Keratinocyte (primary cell): ENCODE measurements around the gene TNFSF8. TPM values are rescaled to one million over a fixed set of nuclear protein-coding genes. Genes with fewer than 3 reads are reported as not detected.

Experiments used
- DNase-seq: peaks from one replicate; pipeline ENCODE4 v3.0.0-alpha.2; 2011; ENCODE audit warnings: low read depth, missing footprints, low spot score
- FAIRE-seq: peaks from 2 replicates; lab custom pipeline; 2011; peaks lifted over from hg19 to GRCh38; lab: Jason Lieb, UNC
- H2AFZ ChIP-seq: 2 replicates; pipeline ENCODE4 v1.6.0; 2012; ENCODE audit warnings: low read length, control low read depth, inconsistent platforms; ENCODE audit not compliant: control insufficient read depth
- H3K27ac ChIP-seq: 2 replicates; pipeline ENCODE4 v1.5.1; 2011; ENCODE audit warnings: low read length; ENCODE audit not compliant: control insufficient read depth, insufficient read depth
- H3K27me3 ChIP-seq: 3 replicates; pipeline ENCODE4 v1.6.0; 2011; ENCODE audit warnings: low read length; ENCODE audit not compliant: control insufficient read depth, insufficient read depth; ENCODE audit errors: extremely low read depth
- H3K36me3 ChIP-seq, 2 experiments: 2 replicates in 1 of 2; 3 replicates in 1 of 2; pipeline ENCODE4 v1.5.1; 2011; ENCODE audit warnings: low read length in 2 of 2, mild to moderate bottlenecking in 1 of 2; ENCODE audit not compliant: control insufficient read depth in 2 of 2, insufficient read depth in 2 of 2; ENCODE audit errors: extremely low read depth in 1 of 2
- H3K4me1 ChIP-seq: 3 replicates; pipeline ENCODE4 v1.5.1; 2011; ENCODE audit warnings: low read length; ENCODE audit not compliant: control insufficient read depth, insufficient read depth; ENCODE audit errors: extremely low read depth
- H3K4me2 ChIP-seq: 3 replicates; pipeline ENCODE4 v1.6.0; 2011; ENCODE audit warnings: low read depth, low read length; ENCODE audit not compliant: control insufficient read depth, insufficient read depth; ENCODE audit errors: extremely low read depth
- H3K4me3 ChIP-seq, 3 experiments: fragments of 200-600 bp in 1 of 3; sonication (generic) in 1 of 3; 2 replicates in 2 of 3; 3 replicates in 1 of 3; pipeline ENCODE4 v1.5.1; 2011 to 2016; ENCODE audit warnings: low read length in 3 of 3, mild to moderate bottlenecking in 3 of 3, control low read depth in 2 of 3, inconsistent platforms in 1 of 3, low read depth in 1 of 3, mixed read lengths in 1 of 3, mixed run types in 1 of 3, moderate library complexity in 1 of 3; ENCODE audit not compliant: control insufficient read depth in 2 of 3, insufficient read depth in 2 of 3; ENCODE audit errors: extremely low read depth in 1 of 3
- H3K79me2 ChIP-seq: 2 replicates; pipeline ENCODE4 v1.6.0; 2012; ENCODE audit warnings: low read length; ENCODE audit not compliant: control insufficient read depth, insufficient read depth
- H3K9ac ChIP-seq: 3 replicates; pipeline ENCODE4 v1.6.0; 2011; ENCODE audit warnings: low read length; ENCODE audit not compliant: control insufficient read depth, insufficient read depth; ENCODE audit errors: extremely low read depth
- H3K9me1 ChIP-seq: 3 replicates; pipeline ENCODE4 v1.6.0; 2011; ENCODE audit warnings: low read length; ENCODE audit not compliant: control insufficient read depth, insufficient read depth; ENCODE audit errors: extremely low read depth
- H3K9me3 ChIP-seq: 2 replicates; pipeline ENCODE4 v1.5.1; 2012; ENCODE audit warnings: low read depth, low read length; ENCODE audit not compliant: control insufficient read depth
- H4K20me1 ChIP-seq: 3 replicates; pipeline ENCODE4 v1.6.0; 2011; ENCODE audit warnings: low read length; ENCODE audit not compliant: control insufficient read depth, insufficient read depth; ENCODE audit errors: extremely low read depth
- CTCF ChIP-seq, 3 experiments: IDR thresholded peaks in 1 of 3; conservative IDR thresholded peaks in 1 of 3; optimal IDR thresholded peaks in 1 of 3; 2 replicates in 2 of 3; 3 replicates in 1 of 3; pipeline versions ENCODE3 to v1.5.1; 2011; ENCODE audit warnings: low read length in 3 of 3, mild to moderate bottlenecking in 3 of 3, moderate library complexity in 2 of 3, control low read depth in 1 of 3, inconsistent platforms in 1 of 3; ENCODE audit not compliant: insufficient read depth in 2 of 3; ENCODE audit errors: extremely low read depth in 1 of 3
- EZH2 ChIP-seq: IDR thresholded peaks from one replicate; pipeline ENCODE4 v1.6.1; 2012; ENCODE audit warnings: inconsistent platforms, mild to moderate bottlenecking, low read length, moderate library complexity
- dilution Hi-C: fragments of 300-500 bp; cut with MboI; formaldehyde crosslinking; loops from one replicate; pipeline ENCODE4 v1.7.0; 2020; ENCODE audit warnings: low sequenced_read_pairs; ENCODE audit not compliant: extremely low pct_ligation_motif_present
- polyA plus RNA-seq, 5 experiments: library from polyadenylated mRNA; depleted of rRNA in 3 of 5; stranded (reverse) in 3 of 5; stranded (forward) in 1 of 5; unstranded in 1 of 5; fragments of >200 nt; gene quantifications; 1 replicate in 1 of 5; 2 replicates in 3 of 5; 3 replicates in 1 of 5; pipeline versions ENCODE4 v1.2.1 to v1.2.3, GENCODE V29; 2011 to 2012; ENCODE audit warnings: missing spikeins in 2 of 5, low read depth in 1 of 5, low replicate concordance in 1 of 5

The TNFSF8 gene
- polyA plus RNA-seq, 1 donor (not counting 4 experiments of a cell fraction or from before 2014, with no cell fraction given) = not detected

- Histone ChIP-seq H3K36me3 (no peaks in the 10 kb centered on the region), H3K9ac (no peak overlapping the region), H3K4me1 (peaks cover 27% of the 10 kb centered on the region), H3K9me3 (no peaks in the 10 kb centered on the region), H2AFZ (no peak overlapping the region), H3K4me2 (no peak overlapping the region), H3K79me2 (no peaks in the 10 kb centered on the region), H3K9me1 (no peaks in the 10 kb centered on the region), H3K4me3 (no peak overlapping the region), H4K20me1 (no peaks in the 10 kb centered on the region), H3K27me3 (no peaks in the 10 kb centered on the region), H3K27ac (no peak overlapping the region)
- dilution Hi-C loops = no loop called here
- no peak for FAIRE-seq
- TF ChIP-seq CTCF (optimal IDR thresholded peaks at IDR 0.05 in 1 of 3, IDR thresholded peaks at IDR 0.05 in 1 of 3, conservative IDR thresholded peaks at IDR 0.05 in 1 of 3; ENCODE audit: extremely low read depth in 1 of 3, insufficient read depth in 2 of 3, low read length in 3 of 3) (no peak), EZH2 (no peak)
- DNase-seq = no peak
Measured at GRCh38 chr9:114896344-114896743, 34.0 kb downstream of the TNFSF8 start.

- H3K36me3 ChIP-seq = no peaks in the 10 kb centered on the region
- H3K27me3 ChIP-seq = no peaks in the 10 kb centered on the region
- FAIRE-seq (no peak), DNase-seq (no peak)
- no peak overlapping the region for H3K9ac ChIP-seq
- H3K27ac ChIP-seq = peak overlapping the region; percentile 5
- H3K4me1 ChIP-seq = peaks cover 25% of the 10 kb centered on the region
- H3K79me2 ChIP-seq = no peaks in the 10 kb centered on the region
- H3K9me3 ChIP-seq = no peaks in the 10 kb centered on the region
- no peaks in the 10 kb centered on the region for H3K9me1 ChIP-seq
- no peak overlapping the region for H3K4me2 ChIP-seq
- H3K4me3 ChIP-seq = no peak overlapping the region
- no peaks in the 10 kb centered on the region for H4K20me1 ChIP-seq
- H2AFZ ChIP-seq = no peak overlapping the region
- TF ChIP-seq CTCF (optimal IDR thresholded peaks at IDR 0.05 in 1 of 3, IDR thresholded peaks at IDR 0.05 in 1 of 3, conservative IDR thresholded peaks at IDR 0.05 in 1 of 3; ENCODE audit: extremely low read depth in 1 of 3, insufficient read depth in 2 of 3, low read length in 3 of 3) = no peak
- no peak for TF ChIP-seq EZH2
- dilution Hi-C loops = no loop called here
Measured at GRCh38 chr9:114895521-114895991, 34.8 kb downstream of the TNFSF8 start.
